ENCODE data around the gene ZNF184. TPM values are rescaled to one million over a fixed set of nuclear protein-coding genes. Genes with fewer than 3 reads are reported as not detected.

Gene ZNF184
- total and polyA plus RNA-seq, 9 of the 15 experiments (the other 6 are each of a cell fraction or from before 2014, with no cell fraction given), result 7.6 to 22.2 (median 12.8) TPM

DNA sequence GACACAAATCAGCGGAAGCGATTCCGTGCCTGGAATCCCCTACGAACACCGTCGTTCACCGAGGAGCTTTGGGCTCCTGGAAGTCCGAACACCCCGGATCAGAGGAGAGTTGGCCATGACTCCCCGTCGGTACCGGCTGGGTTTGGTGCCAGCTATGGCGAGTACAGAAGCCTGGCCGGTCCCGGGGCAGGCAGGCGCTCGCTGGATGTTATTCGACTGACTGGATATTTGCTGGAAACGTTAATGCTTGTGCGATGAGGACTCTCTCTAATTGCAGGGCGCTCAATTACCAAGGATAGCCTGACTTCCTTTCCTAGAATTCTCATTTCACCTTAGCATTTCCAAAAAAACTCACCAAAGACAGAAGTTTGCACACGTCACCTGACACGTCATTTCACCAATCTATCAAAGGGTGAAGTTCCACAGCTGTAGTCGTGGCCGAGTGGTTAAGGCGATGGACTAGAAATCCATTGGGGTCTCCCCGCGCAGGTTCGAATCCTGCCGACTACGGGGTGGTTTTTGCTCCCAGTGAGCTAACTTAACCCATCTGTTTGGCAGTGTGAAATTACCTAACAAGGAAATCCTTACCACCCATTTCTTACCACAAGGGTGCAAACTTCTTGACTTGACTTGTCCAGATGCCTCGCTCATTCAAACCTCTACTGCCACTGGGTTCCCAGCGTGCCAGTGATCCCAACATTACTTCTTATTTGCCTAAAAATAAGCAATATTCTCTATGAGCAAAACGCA, 22.7 kb upstream of the ZNF184 start (continued):
- TF ChIP-seq, protein P1, sequence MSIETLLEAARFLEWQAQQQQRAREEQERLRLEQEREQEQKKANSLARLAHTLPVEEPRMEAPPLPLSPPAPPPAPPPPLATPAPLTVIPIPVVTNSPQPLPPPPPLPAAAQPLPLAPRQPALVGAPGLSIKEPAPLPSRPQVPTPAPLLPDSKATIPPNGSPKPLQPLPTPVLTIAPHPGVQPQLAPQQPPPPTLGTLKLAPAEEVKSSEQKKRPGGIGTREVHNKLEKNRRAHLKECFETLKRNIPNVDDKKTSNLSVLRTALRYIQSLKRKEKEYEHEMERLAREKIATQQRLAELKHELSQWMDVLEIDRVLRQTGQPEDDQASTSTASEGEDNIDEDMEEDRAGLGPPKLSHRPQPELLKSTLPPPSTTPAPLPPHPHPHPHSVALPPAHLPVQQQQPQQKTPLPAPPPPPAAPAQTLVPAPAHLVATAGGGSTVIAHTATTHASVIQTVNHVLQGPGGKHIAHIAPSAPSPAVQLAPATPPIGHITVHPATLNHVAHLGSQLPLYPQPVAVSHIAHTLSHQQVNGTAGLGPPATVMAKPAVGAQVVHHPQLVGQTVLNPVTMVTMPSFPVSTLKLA (conservative IDR thresholded peaks at IDR 0.05), result no peak; a peak in 2 of 4 replicates
- TF ChIP-seq ZFP1 (CRISPR knock-in tag; IDR thresholded peaks at IDR 0.05) (no peak), POLR2H (tag; IDR thresholded peaks at IDR 0.05; ENCODE audit: low read depth) (peak; percentile 99), ZNF431 (CRISPR knock-in tag; IDR thresholded peaks at IDR 0.05) (no peak), LEF1 (IDR thresholded peaks at IDR 0.05) (peak; percentile 66), KLF16 (IDR thresholded peaks at IDR 0.05) (no peak), ZNF696 (CRISPR knock-in tag; conservative IDR thresholded peaks at IDR 0.05) (no peak), PPARD (CRISPR knock-in tag; IDR thresholded peaks at IDR 0.05) (no peak), ZC3H4 (CRISPR knock-in tag; IDR thresholded peaks at IDR 0.05; ENCODE audit: borderline replicate concordance) (no peak), MTF1 (CRISPR knock-in tag; IDR thresholded peaks at IDR 0.05; ENCODE audit: borderline replicate concordance) (peak; percentile 93; the same call in 1 of the 2 replicates), ESRRA (IDR thresholded peaks at IDR 0.05; ENCODE audit: borderline replicate concordance, low read depth) (peak; percentile 82), ZNF444 (CRISPR knock-in tag; IDR thresholded peaks at IDR 0.05) (no peak), CBX5 (IDR thresholded peaks at IDR 0.05; ENCODE audit: borderline replicate concordance, low read depth) (no peak), BCL6 (CRISPR knock-in tag; IDR thresholded peaks at IDR 0.05) (no peak), DNMT1 (IDR thresholded peaks at IDR 0.05) (no peak), MAFG (tag; conservative IDR thresholded peaks at IDR 0.05) (0 out of 2 replicates have a peak, but pooled peaks have one; percentile 3), ATF7 (IDR thresholded peaks at IDR 0.05) (peak; percentile 94), HNRNPH1 (optimal IDR thresholded peaks at IDR 0.05; ENCODE audit: low read depth, low read length) (no peak), SIRT6 (IDR thresholded peaks at IDR 0.05; ENCODE audit: low read depth, low read length) (no peak), TBP (optimal IDR thresholded peaks at IDR 0.05; ENCODE audit: low read depth, low read length) (peak; percentile 100), HEY1 (CRISPR knock-in tag; IDR thresholded peaks at IDR 0.05; ENCODE audit: borderline replicate concordance) (no peak; the same call in 1 of the 2 replicates)
- TF ChIP-seq, protein P2, sequence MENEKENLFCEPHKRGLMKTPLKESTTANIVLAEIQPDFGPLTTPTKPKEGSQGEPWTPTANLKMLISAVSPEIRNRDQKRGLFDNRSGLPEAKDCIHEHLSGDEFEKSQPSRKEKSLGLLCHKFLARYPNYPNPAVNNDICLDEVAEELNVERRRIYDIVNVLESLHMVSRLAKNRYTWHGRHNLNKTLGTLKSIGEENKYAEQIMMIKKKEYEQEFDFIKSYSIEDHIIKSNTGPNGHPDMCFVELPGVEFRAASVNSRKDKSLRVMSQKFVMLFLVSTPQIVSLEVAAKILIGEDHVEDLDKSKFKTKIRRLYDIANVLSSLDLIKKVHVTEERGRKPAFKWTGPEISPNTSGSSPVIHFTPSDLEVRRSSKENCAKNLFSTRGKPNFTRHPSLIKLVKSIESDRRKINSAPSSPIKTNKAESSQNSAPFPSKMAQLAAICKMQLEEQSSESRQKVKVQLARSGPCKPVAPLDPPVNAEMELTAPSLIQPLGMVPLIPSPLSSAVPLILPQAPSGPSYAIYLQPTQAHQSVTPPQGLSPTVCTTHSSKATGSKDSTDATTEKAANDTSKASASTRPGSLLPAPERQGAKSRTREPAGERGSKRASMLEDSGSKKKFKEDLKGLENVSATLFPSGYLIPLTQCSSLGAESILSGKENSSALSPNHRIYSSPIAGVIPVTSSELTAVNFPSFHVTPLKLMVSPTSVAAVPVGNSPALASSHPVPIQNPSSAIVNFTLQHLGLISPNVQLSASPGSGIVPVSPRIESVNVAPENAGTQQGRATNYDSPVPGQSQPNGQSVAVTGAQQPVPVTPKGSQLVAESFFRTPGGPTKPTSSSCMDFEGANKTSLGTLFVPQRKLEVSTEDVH (IDR thresholded peaks at IDR 0.05; ENCODE audit: low read depth, partially characterized antibody), result peak; percentile 87
- TF ChIP-seq, protein P3, sequence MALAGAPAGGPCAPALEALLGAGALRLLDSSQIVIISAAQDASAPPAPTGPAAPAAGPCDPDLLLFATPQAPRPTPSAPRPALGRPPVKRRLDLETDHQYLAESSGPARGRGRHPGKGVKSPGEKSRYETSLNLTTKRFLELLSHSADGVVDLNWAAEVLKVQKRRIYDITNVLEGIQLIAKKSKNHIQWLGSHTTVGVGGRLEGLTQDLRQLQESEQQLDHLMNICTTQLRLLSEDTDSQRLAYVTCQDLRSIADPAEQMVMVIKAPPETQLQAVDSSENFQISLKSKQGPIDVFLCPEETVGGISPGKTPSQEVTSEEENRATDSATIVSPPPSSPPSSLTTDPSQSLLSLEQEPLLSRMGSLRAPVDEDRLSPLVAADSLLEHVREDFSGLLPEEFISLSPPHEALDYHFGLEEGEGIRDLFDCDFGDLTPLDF (CRISPR knock-in tag; IDR thresholded peaks at IDR 0.05), result peak; percentile 57; the same call in 1 of the 2 replicates
- TF ChIP-seq, protein P4, sequence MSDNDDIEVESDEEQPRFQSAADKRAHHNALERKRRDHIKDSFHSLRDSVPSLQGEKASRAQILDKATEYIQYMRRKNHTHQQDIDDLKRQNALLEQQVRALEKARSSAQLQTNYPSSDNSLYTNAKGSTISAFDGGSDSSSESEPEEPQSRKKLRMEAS (CRISPR knock-in tag; IDR thresholded peaks at IDR 0.05), result no peak

Data from K562 (cell line).